ENCODE data around the gene CD7. TPM values are rescaled to one million over a fixed set of nuclear protein-coding genes. Genes with fewer than 3 reads are reported as not detected.

CD7 gene
- total RNA-seq, 1 donor from 2014 or later = not detected

- peaks cover 28% of the 10 kb centered on the region for H3K4me1 Mint-ChIP-seq (ENCODE audit: unreplicated experiment)
These were observed 36.9 kb downstream of the CD7 start for GRCh38 chr17:82280537-82280936.

GRCh38 chr17:82278786-82279391 lies 38.5 kb downstream of the CD7 start:
- H3K27me3 Mint-ChIP-seq (ENCODE audit: unreplicated experiment) = peaks cover 23% of the 10 kb centered on the region
- TF ChIP-seq, protein P1, sequence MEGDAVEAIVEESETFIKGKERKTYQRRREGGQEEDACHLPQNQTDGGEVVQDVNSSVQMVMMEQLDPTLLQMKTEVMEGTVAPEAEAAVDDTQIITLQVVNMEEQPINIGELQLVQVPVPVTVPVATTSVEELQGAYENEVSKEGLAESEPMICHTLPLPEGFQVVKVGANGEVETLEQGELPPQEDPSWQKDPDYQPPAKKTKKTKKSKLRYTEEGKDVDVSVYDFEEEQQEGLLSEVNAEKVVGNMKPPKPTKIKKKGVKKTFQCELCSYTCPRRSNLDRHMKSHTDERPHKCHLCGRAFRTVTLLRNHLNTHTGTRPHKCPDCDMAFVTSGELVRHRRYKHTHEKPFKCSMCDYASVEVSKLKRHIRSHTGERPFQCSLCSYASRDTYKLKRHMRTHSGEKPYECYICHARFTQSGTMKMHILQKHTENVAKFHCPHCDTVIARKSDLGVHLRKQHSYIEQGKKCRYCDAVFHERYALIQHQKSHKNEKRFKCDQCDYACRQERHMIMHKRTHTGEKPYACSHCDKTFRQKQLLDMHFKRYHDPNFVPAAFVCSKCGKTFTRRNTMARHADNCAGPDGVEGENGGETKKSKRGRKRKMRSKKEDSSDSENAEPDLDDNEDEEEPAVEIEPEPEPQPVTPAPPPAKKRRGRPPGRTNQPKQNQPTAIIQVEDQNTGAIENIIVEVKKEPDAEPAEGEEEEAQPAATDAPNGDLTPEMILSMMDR (IDR thresholded peaks at IDR 0.05; ENCODE audit: unreplicated experiment) = no peak
- no peaks in the 10 kb centered on the region for H3K9me3 Mint-ChIP-seq (ENCODE audit: unreplicated experiment)
- H3K36me3 Mint-ChIP-seq (ENCODE audit: low read depth, unreplicated experiment) = peaks cover 3% of the 10 kb centered on the region
- peak overlapping the region; percentile 64 for H3K27ac Mint-ChIP-seq (ENCODE audit: unreplicated experiment)
- peaks cover 30% of the 10 kb centered on the region for H3K4me1 Mint-ChIP-seq (ENCODE audit: unreplicated experiment)
- peak overlapping the region; percentile 62 for H3K4me3 Mint-ChIP-seq (ENCODE audit: unreplicated experiment)
- DNase-seq (ENCODE audit: low spot score) = no peak

More at GRCh38 chr17:82280537-82280936, 36.9 kb downstream of the CD7 start:
- Mint-ChIP-seq H3K4me3 (ENCODE audit: unreplicated experiment) (no peak overlapping the region), H3K36me3 (ENCODE audit: low read depth, unreplicated experiment) (peaks cover 3% of the 10 kb centered on the region), H3K27ac (ENCODE audit: unreplicated experiment) (no peak overlapping the region), H3K27me3 (ENCODE audit: unreplicated experiment) (peaks cover 18% of the 10 kb centered on the region), H3K9me3 (ENCODE audit: unreplicated experiment) (no peaks in the 10 kb centered on the region)
- TF ChIP-seq, protein P1 (IDR thresholded peaks at IDR 0.05; ENCODE audit: unreplicated experiment) = no peak
- DNase-seq (ENCODE audit: low spot score) = no peak

- peaks cover 30% of the 10 kb centered on the region for H3K4me1 Mint-ChIP-seq (ENCODE audit: unreplicated experiment)
- no peaks in the 10 kb centered on the region for H3K9me3 Mint-ChIP-seq (ENCODE audit: unreplicated experiment)
- peak overlapping the region; percentile 6 for H3K4me3 Mint-ChIP-seq (ENCODE audit: unreplicated experiment)
- TF ChIP-seq, protein P1 (IDR thresholded peaks at IDR 0.05; ENCODE audit: unreplicated experiment) = no peak
- no peak for DNase-seq (ENCODE audit: low spot score)
- peaks cover 24% of the 10 kb centered on the region for H3K27me3 Mint-ChIP-seq (ENCODE audit: unreplicated experiment)
- H3K36me3 Mint-ChIP-seq (ENCODE audit: low read depth, unreplicated experiment) = peaks cover 3% of the 10 kb centered on the region
- H3K27ac Mint-ChIP-seq (ENCODE audit: unreplicated experiment) = no peak overlapping the region
These were observed 39.1 kb downstream of the CD7 start for GRCh38 chr17:82278308-82278707.

- Mint-ChIP-seq H3K36me3 (ENCODE audit: low read depth, unreplicated experiment) (peaks cover 3% of the 10 kb centered on the region), H3K27ac (ENCODE audit: unreplicated experiment) (no peak overlapping the region)
- DNase-seq (ENCODE audit: low spot score) = no peak
These were observed 39.6 kb downstream of the CD7 start for GRCh38 chr17:82277851-82278250.

DNA sequence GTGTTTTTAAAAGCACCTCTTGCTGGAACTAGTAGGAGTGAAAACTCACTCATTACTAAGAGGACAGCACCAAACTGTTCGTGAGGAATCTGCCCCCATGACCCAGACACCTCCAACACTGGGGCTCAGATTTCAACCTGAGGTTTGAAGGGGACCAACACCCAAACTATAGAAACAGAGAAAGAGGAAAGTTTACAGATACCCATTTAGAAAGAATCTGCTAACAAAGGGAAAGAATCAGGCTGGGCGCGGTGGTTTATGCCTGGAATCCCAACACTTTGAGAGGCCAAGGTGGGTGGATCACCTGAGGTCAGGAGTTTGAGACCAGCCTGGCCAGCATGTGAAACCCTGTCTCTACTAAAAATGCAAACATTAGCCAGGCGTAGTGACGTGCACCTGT lies 40.5 kb downstream of the CD7 start:
- H3K27ac Mint-ChIP-seq (ENCODE audit: unreplicated experiment) = peak overlapping the region; percentile 43
- peak overlapping the region; percentile 51 for H3K4me3 Mint-ChIP-seq (ENCODE audit: unreplicated experiment)
- peaks cover 30% of the 10 kb centered on the region for H3K27me3 Mint-ChIP-seq (ENCODE audit: unreplicated experiment)

More at GRCh38 chr17:82277851-82278250, 39.6 kb downstream of the CD7 start:
- H3K27me3 Mint-ChIP-seq (ENCODE audit: unreplicated experiment) = peaks cover 24% of the 10 kb centered on the region
- H3K9me3 Mint-ChIP-seq (ENCODE audit: unreplicated experiment) = no peaks in the 10 kb centered on the region
- TF ChIP-seq, protein P1 (IDR thresholded peaks at IDR 0.05; ENCODE audit: unreplicated experiment) = no peak
- peaks cover 30% of the 10 kb centered on the region for H3K4me1 Mint-ChIP-seq (ENCODE audit: unreplicated experiment)
- peak overlapping the region; percentile 6 for H3K4me3 Mint-ChIP-seq (ENCODE audit: unreplicated experiment)

More for the DNA sequence above, 40.5 kb downstream of the CD7 start:
- Mint-ChIP-seq H3K9me3 (ENCODE audit: unreplicated experiment) (no peaks in the 10 kb centered on the region), H3K36me3 (ENCODE audit: low read depth, unreplicated experiment) (peaks cover 8% of the 10 kb centered on the region), H3K4me1 (ENCODE audit: unreplicated experiment) (peaks cover 37% of the 10 kb centered on the region)
- no peak for DNase-seq (ENCODE audit: low spot score)
- TF ChIP-seq, protein P1 (IDR thresholded peaks at IDR 0.05; ENCODE audit: unreplicated experiment) = no peak

Data from endothelial cell (in vitro differentiated cells).